ENCODE measurements around the gene LAMB1. TPM values are rescaled to one million over a fixed set of nuclear protein-coding genes. Genes with fewer than 3 reads are reported as not detected.
A peak's percentile ranks its signal among the peaks of the same experiment; 100 is the strongest.

The LAMB1 gene
- total RNA-seq, 1 experiment from 2014 or later: 240 TPM

DNA sequence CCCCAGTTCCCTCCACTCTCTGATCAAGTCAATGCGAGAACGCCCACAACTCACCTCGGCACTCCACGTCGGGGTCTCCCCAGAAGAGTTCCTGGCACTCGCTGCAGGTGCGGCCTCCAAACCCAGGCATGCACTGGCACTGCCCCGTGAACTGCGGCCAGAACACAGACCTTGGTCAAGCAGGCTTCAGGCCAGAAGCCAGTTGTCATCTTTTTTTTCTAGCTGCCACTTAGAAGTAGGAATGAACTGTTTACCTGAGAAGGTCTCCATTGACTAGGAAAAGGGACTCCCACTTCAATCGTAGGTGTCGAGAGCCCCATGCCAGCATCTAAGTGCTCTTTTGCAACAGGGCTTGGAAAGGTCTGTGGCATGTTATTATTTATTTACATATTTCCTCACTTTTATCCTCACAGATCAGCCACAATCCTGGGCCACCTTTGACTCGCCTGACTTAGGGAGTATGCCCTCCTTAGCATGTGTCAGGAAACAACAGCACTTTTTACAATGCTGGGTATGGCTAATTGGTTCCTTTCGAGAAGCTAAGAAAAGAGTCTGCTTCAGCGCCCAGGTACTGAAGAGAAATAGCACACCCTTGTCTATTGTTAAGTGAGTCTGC lies 51.7 kb downstream of the LAMB1 start:
- CTCF ChIA-PET: no interaction called here
- no peak for DNase-seq

DNA sequence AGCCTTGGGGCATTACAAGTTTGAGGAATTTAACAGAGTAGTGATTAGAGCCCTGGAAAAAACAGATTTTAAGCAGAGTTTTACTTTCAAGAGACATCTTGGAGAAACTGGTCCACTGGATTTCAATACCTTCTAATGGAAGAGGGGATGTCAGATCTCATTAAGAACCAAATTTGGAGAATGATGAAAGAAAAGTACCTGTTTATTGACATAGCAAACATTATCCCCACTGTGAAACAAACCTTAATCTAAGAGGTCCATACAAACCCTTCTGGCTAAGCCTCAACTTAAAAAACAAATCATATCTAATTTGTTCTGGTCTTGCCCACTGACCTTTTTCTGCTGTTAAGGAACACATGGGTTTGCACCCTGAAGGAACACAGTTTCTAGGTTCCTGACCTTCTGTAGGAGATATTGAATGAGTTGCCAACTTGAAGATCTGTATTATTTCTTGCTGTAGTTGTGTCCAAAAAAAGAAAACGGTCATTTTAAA lies 53.5 kb downstream of the LAMB1 start:
- intact Hi-C loops (cut with micrococcal nuclease; ENCODE audit: unreplicated experiment): loop anchor here (5.0 kb wide), 1 partner anchor 148 kb away; no protein-coding TSS in a partner anchor
- Mint-ChIP-seq H3K27me3 (ENCODE audit: unreplicated experiment) (no peaks in the 10 kb centered on the region), H3K9me3 (ENCODE audit: low read depth, unreplicated experiment) (no peaks in the 10 kb centered on the region), H3K4me1 (ENCODE audit: low read depth, unreplicated experiment) (peaks cover 35% of the 10 kb centered on the region), H3K4me3 (ENCODE audit: low read depth, unreplicated experiment) (peak overlapping the region; percentile 8), H3K27ac (ENCODE audit: unreplicated experiment) (peak overlapping the region; percentile 84), H3K36me3 (ENCODE audit: insufficient read depth, unreplicated experiment) (peaks cover 76% of the 10 kb centered on the region)
- TF ChIP-seq, protein P1, sequence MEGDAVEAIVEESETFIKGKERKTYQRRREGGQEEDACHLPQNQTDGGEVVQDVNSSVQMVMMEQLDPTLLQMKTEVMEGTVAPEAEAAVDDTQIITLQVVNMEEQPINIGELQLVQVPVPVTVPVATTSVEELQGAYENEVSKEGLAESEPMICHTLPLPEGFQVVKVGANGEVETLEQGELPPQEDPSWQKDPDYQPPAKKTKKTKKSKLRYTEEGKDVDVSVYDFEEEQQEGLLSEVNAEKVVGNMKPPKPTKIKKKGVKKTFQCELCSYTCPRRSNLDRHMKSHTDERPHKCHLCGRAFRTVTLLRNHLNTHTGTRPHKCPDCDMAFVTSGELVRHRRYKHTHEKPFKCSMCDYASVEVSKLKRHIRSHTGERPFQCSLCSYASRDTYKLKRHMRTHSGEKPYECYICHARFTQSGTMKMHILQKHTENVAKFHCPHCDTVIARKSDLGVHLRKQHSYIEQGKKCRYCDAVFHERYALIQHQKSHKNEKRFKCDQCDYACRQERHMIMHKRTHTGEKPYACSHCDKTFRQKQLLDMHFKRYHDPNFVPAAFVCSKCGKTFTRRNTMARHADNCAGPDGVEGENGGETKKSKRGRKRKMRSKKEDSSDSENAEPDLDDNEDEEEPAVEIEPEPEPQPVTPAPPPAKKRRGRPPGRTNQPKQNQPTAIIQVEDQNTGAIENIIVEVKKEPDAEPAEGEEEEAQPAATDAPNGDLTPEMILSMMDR (IDR thresholded peaks at IDR 0.05; ENCODE audit: unreplicated experiment): no peak
- BruUV-seq (replicated peaks): no TSS peak
- no peak for DNase-seq
- CTCF ChIA-PET: interaction anchor here (0.7 to 1.0 kb wide), 2 partner anchors 29 to 67 kb away, joined by 3 to 5 read pairs; no protein-coding TSS in a partner anchor

More for the DNA sequence above, 51.7 kb downstream of the LAMB1 start:
- TF ChIP-seq, protein P1 (IDR thresholded peaks at IDR 0.05; ENCODE audit: unreplicated experiment): no peak
- Mint-ChIP-seq H3K36me3 (ENCODE audit: insufficient read depth, unreplicated experiment) (peaks cover 63% of the 10 kb centered on the region), H3K4me1 (ENCODE audit: low read depth, unreplicated experiment) (peaks cover 35% of the 10 kb centered on the region), H3K9me3 (ENCODE audit: low read depth, unreplicated experiment) (no peaks in the 10 kb centered on the region), H3K4me3 (ENCODE audit: low read depth, unreplicated experiment) (no peak overlapping the region), H3K27ac (ENCODE audit: unreplicated experiment) (no peak overlapping the region), H3K27me3 (ENCODE audit: unreplicated experiment) (no peaks in the 10 kb centered on the region)
- intact Hi-C loops (cut with micrococcal nuclease; ENCODE audit: unreplicated experiment): loop anchor here (5.0 kb wide), 2 partner anchors 46 to 196 kb away; no protein-coding TSS in a partner anchor
- no TSS peak for BruUV-seq (replicated peaks)

DNA sequence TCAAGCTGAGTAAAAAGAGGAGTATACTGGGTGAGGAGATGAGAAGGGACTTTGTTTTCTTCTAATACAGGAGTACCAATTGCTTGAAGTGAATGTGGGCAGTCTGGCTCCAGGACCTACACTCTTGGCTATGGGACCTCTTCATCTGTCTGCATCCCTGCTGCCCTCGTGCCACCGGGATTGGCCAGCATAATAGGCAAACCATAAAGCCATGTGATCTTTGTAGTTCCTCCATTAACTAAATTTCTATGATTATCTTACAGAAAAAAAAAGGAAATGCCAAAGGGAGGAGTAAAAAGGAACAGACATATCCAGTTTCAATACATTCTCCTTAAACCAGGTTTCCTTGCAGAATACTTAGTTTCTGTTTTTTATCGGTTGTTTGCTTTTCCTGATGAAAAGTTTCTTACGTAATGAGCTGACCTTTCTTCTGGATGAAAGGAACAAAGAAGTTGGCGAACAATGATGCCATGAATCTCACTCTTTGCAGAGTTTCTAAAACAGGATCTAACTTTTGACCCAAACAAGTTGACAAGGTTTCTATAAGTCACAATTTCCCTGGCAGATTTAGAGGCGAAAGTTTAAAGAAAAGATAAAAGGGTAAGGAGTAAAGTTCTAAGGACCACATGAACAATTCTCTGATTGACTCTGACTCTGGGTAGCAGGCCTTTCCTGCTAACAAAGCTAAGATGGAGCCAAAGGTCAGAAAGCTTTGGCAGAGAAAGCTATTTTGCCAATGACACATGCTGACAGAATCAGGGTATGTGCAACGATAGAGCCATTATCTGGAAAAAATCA lies 54.1 kb downstream of the LAMB1 start:
- no peaks in the 10 kb centered on the region for H3K27me3 Mint-ChIP-seq (ENCODE audit: unreplicated experiment)
- H3K27ac Mint-ChIP-seq (ENCODE audit: unreplicated experiment): peak overlapping the region; percentile 84
- peak overlapping the region; percentile 8 for H3K4me3 Mint-ChIP-seq (ENCODE audit: low read depth, unreplicated experiment)
- H3K36me3 Mint-ChIP-seq (ENCODE audit: insufficient read depth, unreplicated experiment): peaks cover 74% of the 10 kb centered on the region
- DNase-seq: peak; percentile 56
- no TSS peak for BruUV-seq (replicated peaks)
- intact Hi-C loops (cut with micrococcal nuclease; ENCODE audit: unreplicated experiment): loop anchor here (5.0 kb wide), 1 partner anchor 148 kb away; no protein-coding TSS in a partner anchor
- TF ChIP-seq, protein P1 (IDR thresholded peaks at IDR 0.05; ENCODE audit: unreplicated experiment): no peak
- no peaks in the 10 kb centered on the region for H3K9me3 Mint-ChIP-seq (ENCODE audit: low read depth, unreplicated experiment)
- CTCF ChIA-PET: interaction anchor here (0.5 to 1.0 kb wide), 3 partner anchors 30 to 1845 kb away, joined by 3 to 5 read pairs (median 3); no protein-coding TSS in a partner anchor
- H3K4me1 Mint-ChIP-seq (ENCODE audit: low read depth, unreplicated experiment): peaks cover 35% of the 10 kb centered on the region

DNA sequence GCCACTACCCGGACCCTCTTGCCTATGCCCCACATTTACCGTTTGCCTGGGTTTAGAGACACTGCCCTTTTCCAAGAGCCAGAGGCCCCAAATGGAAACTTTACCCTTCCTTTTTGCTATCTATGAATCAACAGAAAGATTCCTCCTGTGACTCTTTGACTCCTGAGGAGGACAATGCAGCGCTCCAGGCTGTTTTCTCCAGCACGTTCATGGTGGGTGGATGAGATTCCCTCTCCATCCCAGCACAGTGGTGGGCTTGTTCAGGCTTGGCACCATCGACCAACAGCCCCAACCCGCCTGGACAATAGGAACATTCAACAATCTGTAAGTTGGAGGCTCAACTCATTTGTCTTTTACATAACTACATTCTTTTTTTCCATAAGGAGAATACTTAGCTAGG lies 56.1 kb downstream of the LAMB1 start:
- BruUV-seq (replicated peaks): no TSS peak
- Mint-ChIP-seq H3K27ac (ENCODE audit: unreplicated experiment) (no peak overlapping the region), H3K4me1 (ENCODE audit: low read depth, unreplicated experiment) (peaks cover 31% of the 10 kb centered on the region), H3K4me3 (ENCODE audit: low read depth, unreplicated experiment) (no peak overlapping the region), H3K36me3 (ENCODE audit: insufficient read depth, unreplicated experiment) (peaks cover 71% of the 10 kb centered on the region), H3K9me3 (ENCODE audit: low read depth, unreplicated experiment) (no peaks in the 10 kb centered on the region), H3K27me3 (ENCODE audit: unreplicated experiment) (no peaks in the 10 kb centered on the region)
- intact Hi-C loops (cut with micrococcal nuclease; ENCODE audit: unreplicated experiment): loop anchor here (5.0 kb wide), 1 partner anchor 150 kb away; no protein-coding TSS in a partner anchor
- CTCF ChIA-PET: no interaction called here
- TF ChIP-seq, protein P1 (IDR thresholded peaks at IDR 0.05; ENCODE audit: unreplicated experiment): no peak
- no peak for DNase-seq

Measured in Calu3 (cell line).